Measurements from ENCODE around the gene ARHGAP31.
"Not testable (repeated sequence)": the region's sequence is repeated elsewhere in the genome, so short reads cannot be mapped to it uniquely, and the experiment has no call there.

Gene ARHGAP31

DNA sequence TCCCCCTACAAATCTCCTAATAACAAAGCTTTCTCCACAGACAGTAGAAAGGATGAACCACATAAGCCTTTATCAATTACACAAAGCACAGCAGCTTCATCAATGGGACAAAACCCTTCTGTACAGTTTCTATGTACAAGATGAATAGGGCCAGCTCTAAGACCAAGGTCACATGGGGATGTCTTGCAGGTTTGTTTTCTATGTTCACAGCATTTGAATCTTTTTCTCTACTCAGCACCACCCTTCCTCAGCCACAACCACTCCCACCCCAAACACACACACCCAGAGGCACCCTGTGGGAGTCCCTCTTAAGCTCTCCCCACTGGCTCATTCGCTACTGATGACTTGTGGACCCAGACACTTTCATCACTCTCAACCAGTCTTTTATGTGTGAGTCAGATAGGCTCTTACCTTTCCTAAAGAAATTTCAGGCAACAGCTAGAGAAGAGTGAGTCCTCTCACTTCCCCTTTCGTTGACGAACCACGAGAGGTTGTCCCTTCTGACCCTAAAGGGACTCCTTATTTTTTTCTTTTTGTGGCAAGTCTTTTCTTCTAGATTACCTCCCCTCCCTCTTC, 57.9 kb downstream of the ARHGAP31 start:
- no peak for DNase-seq

DNA sequence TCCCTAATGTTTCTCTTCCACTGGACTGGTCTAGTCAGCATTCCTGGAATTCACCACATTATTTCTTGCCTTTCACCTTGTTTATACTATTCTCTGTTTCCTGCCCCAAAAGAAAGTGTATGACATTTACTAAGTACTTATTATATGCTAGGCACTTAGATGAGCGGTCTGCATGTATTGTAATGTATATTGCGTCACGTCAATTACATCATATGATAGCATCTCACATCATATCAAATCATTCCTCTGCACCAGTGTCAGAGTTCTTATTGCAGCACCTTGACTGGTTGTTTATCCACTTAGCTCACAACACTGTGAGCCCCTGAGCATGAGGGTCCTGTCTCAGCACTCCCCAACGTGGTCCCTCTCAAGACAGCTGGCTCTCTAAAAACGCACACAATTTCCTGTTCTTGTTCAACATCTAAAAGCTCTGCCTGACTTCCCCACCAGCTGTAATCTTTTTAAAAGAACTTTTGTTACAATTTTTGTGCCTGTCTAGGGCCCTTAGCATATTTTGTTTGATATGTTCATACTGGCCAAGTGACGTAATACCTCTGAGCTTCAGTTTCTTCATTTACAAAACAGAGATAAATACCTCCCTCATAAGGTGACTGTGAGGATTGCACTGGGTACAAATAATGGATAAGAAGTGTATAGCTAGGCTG, 58.8 kb downstream of the ARHGAP31 start:
- no peak for DNase-seq

DNA sequence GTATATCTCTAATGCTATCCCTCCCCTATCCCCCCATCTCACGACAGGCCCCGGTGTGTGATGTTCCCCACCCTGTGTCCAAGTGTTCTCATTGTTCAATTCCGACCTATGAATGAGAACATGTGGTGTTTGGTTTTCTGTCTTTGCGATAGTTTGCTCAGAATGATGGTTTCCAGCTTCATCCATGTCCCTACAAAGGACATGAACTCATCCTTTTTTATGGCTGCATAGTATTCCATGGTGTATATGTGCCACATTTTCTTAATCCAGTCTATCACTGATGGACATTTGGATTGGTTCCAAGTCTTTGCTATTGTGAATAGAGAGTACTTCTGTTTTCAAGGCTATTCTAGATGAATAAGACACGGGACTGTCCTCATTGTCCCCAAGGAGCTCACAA, 61.4 kb downstream of the ARHGAP31 start:
- not testable (repeated sequence) for DNase-seq

DNA sequence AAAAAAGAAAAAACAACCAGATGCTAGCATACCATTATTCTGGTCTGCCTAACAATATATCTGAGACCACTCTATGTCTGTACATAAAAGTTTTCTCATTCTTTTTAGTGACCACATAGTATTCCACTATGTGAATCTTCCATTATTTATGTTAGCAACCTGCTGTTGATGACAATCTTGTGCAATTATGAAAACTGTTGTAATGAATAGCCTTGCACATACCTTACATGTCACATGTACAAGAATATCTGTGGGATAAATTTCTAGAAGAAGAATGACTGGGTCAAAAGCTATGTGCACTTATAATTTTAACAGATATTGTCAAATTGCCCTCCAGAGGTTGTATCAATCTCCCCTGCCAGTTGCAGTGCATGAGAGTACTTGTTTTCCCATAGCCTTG, 62.5 kb downstream of the ARHGAP31 start:
- DNase-seq: no peak

DNA sequence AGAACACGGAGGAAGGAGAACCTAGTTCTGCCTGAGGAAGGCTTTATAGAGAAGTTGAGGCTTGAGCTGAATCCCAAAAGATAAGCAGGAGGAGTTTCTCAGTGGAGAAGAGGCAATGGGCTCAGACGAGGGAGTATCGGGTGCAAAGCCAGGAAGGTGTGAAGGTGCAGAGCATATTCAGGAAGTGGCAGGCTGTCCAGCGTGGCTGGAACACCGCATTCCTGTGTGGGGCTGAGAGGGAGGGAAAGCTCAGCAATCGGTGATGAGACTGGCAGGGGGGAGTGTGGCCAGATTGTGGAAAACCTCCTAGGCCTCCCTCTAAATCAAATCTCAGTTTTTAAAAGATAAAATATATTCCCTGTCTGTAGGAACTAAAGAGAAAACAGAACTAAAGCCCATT, 63.0 kb downstream of the ARHGAP31 start:
- no peak for DNase-seq

DNA sequence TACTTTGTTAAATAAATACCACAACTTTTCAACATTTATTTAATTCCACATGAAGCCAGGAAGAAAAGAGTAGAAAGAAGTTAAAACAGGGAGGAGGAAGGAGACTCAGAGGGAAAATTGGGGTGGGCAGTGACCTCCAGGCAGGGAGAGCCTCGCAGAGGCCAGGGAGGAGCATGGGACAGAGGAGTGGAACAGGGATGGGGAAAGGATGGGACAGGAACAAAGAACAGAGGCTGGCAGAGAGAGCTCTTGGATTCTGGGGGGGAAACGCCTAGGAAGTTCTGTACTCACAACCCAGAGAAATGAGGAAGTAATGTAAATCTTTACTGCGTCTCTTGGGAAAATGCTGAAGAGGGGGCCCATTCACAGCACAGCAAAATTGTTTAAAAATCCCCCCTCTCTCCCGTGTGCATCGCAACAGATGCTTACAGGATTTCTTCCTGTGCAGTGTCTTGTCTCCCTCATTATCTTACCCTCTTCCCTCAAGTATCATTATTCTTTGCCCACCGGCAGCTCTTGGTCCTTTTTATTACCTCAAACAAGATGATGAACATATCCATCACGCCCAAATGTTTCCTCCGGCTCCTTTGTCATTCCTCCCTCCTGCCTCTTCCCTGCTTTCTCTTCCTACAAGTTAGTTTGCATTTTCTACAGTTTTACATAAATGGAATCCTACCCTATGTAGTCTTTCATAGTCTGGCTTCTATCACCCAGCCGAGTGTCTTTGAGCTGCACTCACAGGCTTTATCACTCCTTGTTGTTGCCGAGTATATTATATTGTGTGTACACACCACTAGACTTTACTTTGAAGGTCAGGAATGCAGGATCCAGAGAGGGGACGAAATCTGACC, 65.5 kb downstream of the ARHGAP31 start:
- no peak for DNase-seq

DNA sequence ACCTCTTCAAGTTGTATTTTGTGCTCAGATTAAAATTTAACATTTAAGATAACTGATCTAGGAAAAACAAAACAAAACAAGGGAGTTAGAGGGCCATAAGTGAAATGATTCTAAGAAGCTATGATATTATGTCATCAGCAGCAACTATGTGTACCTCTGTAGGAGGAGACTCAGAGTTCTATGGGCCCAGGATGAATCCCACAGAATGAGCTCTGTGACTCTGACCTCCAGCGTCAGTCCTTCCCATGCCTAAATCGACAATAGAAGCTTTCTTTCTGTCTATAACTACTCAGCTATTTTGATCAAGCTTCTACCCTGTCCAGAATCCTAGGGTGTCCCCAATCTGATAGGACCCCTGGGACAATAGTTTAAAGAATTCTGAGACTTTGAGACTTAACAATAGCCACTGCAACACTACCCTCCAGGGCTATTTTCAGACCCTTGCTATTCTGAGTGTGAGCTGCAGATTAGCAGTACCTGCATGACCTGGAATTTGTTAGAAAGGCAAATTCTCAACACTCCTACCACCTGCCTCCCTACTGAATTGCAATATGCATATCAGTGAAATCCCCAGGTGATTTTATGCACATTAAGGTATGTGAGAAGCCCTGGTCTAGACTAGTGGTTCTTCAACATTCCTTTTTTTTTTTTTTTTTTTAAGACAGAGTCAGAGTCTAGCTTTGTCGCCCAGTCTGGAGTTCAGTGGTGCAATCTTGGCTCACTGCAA, 66.7 kb downstream of the ARHGAP31 start:
- DNase-seq: no peak

DNA sequence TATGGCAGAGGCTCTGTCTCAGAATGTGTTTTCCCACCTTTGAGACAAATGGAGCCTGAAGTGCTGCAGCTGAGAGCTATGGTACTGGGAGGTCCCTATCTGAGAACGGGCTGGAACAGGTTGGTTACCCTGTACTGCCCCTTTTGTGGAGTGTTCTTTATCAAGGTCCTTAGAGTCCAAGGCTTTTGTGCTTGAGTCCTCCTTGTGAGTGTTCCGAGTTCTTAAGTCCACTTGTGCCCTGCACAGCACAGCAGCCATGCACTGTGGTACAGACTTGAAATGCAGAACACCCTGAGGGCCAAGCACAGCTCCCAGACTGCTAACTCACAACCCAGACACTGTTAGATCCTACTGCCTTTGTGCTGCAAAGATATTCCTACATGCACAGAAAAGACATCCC, 67.8 kb downstream of the ARHGAP31 start:
- no peak for DNase-seq

DNA sequence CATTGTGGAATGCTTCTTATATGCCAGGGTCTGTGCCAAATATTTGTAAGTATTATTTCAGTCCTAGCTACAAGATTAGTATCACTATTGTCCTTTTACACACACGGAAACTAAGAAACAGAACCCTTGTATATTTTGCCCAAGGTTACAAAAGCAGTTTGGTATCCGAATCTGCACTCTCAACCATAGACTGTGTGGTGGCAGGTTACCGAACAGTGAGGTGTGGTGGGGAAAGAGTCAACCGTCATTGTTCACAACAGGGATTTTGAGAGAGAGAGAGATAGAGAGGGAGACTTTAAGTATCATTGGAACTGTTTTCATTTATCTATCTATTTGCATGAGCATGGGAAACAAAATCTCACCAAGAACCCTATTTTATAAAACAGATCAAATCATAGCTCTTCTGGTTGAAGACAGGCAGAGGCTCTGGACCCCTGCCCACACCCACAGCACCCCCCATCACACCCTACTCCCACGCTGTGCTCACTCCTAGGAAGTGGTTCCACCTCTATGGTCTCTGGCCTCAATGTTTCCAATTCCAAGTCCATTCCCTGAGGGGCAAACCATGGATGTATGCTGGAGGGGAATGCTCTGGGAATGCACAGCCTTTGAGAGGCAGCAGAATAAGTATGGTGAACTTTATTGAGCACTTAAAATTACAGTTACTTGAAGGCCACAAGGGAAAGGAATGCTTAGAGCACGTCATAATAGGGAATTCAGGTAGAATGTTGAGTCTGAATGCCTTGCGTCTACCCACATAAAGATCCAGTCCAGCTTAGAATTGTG, 69.0 kb downstream of the ARHGAP31 start:
- no peak for DNase-seq

DNA sequence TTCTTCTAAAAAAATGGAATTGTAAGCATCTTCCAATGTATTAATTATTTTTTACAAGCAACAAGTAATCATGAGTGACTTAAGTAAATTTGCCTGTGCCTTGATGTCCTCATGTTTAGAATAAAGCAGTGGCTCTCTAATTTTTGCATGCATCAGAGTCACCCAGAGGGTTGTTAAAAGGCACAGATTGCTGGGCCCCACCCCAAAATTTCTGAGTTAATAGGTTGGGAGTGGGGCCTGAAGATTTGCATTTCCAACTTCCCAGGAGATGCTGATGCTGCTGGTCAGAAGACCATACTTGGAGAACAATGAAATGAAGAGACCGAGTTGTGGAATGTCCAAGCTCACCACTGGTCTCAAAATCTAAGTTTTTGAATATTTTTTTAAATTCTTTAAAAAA, 70.2 kb downstream of the ARHGAP31 start:
- no peak for DNase-seq

DNA sequence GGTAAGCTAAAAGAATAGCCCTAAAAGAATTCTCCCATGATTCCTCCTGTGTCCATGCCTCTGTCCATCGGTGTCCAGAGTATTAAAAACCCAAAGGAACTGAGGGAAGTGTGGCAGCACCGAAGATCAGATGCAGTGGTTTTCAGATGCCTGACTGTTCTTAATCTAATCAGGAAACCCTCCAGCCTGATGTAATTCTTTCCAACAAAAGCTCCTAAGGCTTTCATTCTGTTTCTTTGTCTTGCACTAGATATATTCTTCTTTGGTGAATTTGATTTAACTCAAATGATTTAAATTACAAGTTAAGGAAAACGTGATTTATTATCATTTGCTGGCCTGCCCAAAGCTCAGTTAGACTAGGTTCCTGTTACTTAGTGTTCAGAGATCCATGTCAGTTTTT, 71.2 kb downstream of the ARHGAP31 start:
- DNase-seq: no peak

DNA sequence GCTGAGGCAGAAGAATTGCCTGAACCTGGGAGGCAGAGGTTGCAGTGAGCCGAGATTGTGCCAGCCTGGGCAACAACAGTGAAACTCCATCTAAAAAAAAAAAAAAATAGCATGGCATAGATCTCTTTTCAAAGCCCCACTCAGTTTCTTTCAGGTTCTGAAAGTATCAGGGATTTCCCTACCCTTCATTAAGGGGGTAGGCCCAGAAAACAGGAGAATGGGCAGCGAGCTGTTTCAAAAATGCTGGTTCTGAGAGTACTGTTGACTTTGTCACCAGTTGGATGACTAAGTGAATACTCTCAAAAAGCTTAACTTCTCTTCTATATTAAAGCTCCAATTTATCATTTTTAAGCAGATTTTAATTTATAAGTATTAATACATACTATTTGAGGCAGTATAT, 72.8 kb downstream of the ARHGAP31 start:
- DNase-seq: no peak

DNA sequence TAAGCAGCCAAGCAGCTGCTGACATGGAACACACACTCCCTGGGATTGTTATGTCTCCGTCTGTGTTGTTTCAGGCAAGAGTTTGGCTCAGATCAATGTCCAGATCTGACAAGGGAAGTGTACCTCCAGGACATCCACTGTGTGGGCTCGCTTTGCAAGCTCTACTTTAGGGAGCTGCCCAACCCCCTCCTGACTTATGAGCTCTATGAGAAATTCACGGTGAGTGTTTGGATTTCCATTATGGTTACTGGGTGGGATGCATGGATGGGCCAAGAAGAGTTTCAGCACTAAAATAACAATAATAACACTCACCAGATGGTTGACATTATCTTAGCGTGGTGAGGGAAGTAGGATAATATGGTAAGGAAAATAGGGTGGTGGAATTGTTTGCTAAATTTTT, 74.1 kb downstream of the ARHGAP31 start:
- no peak for DNase-seq

DNA sequence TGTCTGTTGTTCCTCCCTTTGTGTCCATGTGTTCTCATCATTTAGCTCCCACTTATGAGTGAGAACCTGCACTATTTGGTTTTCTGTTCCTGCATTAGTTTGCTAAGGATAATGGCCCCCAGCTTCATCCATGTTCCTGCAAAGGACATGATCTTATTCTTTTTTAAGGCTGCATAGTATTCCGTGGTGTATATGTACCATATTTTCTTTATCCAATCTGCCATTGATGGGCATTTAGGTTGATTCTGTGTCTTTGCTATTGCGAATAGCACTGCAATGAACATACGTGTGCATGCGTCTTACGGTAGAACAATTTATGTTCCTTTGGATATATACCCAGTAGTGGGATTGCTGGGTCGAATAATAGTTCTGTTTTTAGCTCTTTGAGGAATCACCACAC, 77.6 kb downstream of the ARHGAP31 start:
- not testable (repeated sequence) for DNase-seq

DNA sequence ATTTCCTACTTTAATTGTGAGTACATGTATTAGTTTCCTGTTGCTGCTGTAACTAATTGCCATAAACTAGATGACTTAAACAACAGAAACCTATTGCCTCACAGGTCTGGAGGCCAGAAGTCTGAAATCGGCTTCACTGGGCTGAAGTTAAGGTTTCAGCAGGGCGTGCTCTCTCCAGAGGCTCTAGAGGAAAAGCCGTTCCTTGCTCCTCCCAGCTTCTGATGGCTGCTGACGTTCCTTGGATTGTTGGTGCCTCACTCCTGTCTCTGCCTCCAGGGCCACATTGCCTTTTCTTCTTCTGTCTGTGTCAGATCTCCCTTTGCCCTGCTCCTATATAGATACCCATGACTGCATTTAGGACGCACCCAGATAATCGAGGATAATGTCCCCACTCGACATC, 80.9 kb downstream of the ARHGAP31 start:
- DNase-seq: no peak

DNA sequence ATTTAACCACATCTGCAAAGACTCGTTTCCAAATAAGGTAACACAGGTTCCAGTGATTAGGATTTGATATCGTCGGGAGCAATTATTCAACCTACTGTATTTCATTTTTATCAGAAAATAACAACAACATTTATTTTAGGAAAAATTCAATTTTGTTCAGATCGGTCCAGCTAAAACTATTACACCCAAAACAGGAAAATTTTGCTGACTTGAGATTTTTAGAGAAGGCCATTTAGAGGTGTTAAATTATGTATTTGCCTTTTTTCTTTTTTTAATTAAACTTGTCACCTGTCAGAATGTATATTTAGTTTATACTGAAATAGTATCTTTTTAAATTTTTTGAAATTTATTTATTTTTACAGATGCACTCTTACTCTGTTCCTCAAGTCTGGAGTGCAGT, 81.3 kb downstream of the ARHGAP31 start:
- no peak for DNase-seq

DNA sequence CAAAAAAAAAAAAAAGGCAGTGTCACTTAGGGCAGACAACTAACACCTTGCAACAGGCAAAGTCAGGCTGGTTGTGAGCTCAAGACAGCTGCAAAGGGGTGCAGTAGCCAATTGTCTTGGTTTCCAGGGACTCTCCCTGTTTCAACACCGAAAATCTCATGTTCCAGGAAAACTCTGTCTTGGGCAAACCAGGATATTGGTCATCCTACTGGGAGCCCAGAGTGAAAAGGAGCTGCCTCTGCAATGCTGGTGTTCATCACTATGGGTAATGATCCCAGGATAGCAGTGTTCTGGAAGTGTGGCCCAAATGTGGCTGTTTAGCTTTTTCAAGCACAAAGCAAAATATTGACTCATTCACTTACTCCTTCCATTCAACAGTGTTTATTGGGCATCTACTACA, 82.6 kb downstream of the ARHGAP31 start:
- DNase-seq: no peak

DNA sequence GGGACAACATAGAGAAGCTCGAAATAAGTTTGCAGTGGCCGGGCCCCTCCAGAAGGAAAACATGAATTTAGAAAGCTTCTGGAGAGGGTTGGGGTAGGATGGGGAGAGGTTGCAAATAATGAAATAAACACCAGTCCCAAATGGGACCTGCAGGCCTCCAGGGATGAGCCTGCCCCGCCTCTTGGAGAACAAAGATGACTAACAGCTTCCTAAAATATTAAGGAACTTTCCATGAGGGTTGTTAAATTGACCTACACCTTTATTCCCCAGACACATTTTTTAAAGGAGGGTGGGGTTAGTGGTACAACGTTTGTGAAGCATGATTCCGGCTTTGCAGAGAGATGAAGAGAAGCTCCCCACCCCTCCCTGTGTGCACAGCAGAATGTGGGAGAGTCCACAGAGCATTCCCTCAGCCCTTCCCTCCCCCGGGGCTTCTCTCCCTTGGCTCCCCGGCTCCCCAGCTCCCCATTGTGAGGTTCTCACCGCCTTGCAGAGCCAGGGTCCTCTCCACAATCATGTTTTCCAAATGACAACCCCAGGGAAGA, 84.1 kb downstream of the ARHGAP31 start:
- DNase-seq: no peak

DNA sequence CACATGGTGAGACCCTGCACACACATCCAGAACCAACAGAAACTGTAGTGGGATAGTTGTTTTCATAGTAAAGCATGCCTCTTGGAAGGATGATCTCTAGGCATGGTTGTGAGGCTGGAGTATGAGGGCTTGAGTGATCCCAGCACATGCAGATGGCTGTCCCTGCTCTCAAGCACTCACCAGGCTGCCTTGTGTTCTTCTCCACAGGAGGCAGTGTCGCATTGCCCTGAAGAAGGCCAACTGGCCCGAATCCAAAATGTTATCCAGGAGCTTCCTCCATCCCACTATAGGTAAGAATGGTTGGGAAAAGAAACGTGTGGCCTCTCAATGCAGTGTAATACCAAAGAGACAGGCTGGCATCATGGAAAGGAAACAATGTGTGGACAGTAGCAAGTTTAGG, 86.5 kb downstream of the ARHGAP31 start:
- no peak for DNase-seq

DNA sequence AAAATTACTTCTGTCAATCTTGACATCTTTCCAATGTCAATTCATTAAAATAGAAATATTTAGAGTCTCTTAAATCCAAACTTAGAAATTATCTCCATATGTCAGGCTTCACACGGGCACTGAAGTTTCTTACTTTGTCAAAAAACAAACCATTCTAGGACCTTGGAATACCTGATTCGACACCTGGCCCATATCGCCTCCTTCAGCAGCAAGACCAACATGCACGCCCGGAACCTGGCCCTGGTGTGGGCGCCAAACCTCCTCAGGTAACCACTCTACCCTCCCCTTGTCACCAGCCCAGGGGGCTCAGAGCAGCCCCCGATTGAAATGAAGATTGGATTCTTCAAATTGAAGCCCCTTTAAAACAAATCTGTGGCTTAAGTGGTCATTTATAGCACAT, 88.0 kb downstream of the ARHGAP31 start:
- DNase-seq: no peak

DNA sequence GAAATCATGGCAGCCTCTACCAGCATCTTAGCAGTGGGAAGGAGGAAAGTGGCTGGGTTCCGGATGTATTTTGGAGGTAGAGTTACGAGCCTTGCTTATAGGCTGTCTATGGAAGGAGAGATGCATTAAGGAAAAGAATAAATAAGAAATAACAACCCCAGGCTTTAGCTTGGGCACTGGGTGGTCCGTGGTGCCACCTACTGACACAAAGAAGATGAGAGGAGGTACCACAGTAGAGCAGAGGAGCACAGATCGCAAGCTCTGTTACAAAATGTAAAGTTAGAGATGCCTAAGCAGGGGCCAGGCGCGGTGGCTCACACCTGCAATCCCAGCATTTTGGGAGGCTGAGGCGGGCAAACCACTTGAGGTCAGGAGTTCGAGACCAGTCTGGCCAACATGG, 94.4 kb downstream of the ARHGAP31 start:
- no peak for DNase-seq

DNA sequence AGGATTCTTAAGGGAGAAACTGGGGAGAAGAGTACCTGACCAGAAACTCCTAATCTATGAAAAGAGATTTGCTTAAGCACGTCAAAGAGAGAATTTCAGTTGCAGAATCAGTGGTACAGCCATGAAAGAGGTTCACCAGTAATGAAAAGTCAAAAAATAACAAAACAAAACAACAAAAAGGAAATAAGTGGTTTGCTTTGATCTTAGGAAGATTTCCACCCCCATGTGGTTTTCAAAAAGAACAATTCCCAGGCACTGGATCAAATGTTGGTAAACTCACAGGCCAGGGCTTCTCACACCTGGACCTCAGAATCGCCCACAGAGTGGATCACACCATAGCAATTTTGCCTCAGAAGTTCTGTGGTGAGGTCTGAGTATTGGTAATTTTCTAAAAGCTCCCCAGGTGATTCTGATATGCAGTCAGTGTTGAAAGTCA, 101.8 kb downstream of the ARHGAP31 start:
- DNase-seq: no peak
